ENCODE measurements around the gene TTYH1. TPM values are rescaled to one million over a fixed set of nuclear protein-coding genes. Genes with fewer than 3 reads are reported as not detected.

TTYH1 gene
- total RNA-seq, 2 donors from 2014 or later: not detected

DNA sequence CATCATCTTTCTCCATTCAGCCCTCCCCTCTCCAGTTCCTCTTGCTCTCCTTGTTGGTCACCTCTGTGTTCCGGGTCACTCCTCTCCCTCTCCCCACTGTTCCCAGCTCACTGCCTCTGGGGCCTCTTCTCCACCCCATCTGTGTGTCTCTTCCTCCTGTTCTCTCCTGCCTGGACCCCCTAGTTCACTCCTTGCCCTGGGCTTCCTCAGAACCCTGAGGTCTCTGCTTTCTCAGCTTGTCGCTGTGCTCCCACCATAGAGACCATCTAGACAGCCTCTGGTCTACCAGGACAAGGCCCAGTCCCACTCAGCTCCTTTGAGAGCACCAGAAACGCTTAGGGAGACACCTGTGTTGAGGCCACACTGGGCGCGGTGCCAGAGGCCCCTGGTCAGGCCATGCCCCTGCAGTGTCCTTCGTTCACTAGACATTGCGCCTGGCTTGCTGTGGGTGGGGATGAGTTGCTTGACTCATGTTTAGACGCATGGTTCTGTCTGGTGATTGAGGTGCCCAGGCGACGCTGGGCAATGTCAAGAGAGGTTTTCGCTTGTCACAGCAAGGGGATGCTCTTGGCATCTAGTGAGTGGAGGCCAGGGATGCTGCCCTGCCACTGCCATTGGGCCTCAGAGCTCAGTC lies 43.5 kb downstream of the TTYH1 start:
- no peak for DNase-seq
- Mint-ChIP-seq H3K27me3 (no peaks in the 10 kb centered on the region), H3K27ac (peak overlapping the region; percentile 85), H3K36me3 (ENCODE audit: low read depth) (peaks cover 10% of the 10 kb centered on the region), H3K4me3 (peak overlapping the region; percentile 69), H3K4me1 (peaks cover 32% of the 10 kb centered on the region)
- ATAC-seq: no peak
- no peaks in the 10 kb centered on the region for H3K9me3 ChIP-seq (ENCODE audit: control insufficient read depth, low read length, poor library complexity, severe bottlenecking)

DNA sequence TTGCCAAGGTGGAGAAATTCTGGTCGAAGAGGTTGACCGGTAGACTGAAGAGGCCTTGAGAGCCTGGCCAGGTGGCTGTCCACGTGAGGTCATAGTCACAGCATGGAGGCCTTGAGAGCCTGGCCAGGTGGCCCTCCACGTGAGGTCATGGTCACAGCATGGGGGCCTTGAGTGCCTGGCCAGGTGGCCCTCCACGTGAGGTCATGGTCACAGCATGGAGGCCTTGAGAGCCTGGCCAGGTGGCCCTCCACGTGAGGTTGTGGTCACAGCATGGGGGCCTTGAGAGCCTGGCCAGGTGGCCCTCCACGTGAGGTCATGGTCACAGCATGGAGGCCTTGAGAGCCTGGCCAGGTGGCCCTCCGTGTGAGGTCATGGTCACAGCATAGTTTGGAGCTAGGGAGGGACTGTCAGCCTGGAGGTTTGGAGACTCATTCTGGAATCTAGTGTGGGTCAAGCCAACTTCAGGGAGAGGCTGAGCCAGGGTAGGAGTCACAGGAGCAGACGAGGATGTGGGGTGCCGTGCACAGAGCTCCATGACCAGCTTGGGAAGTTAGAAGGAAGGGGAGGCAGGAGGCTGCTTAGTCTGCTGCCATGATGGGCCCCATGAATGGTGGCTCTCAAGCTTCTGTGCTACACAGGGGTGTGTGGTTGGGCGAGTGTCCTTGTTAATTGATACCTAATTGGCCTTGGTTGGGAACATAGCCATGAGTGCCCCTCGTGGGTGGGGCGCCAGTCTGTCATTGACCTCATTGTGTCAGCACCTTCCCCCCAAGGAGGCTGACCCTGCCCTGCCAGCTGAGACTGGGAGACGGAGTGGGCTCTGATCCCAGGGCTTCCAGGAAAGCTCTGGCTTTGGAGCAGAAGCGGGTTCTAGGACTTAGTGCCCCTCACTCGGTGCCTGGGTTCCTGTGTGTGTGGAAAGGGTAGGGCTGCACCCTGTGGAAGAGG lies 44.3 kb downstream of the TTYH1 start:
- DNase-seq (no peak), ATAC-seq (no peak)
- Mint-ChIP-seq H3K4me3 (peak overlapping the region; percentile 69), H3K4me1 (peaks cover 36% of the 10 kb centered on the region), H3K27ac (peak overlapping the region; percentile 85), H3K36me3 (ENCODE audit: low read depth) (peaks cover 10% of the 10 kb centered on the region), H3K27me3 (no peaks in the 10 kb centered on the region)
- no peaks in the 10 kb centered on the region for H3K9me3 ChIP-seq (ENCODE audit: control insufficient read depth, low read length, poor library complexity, severe bottlenecking)

GRCh38 chr19:54460230-54461005 lies 45.2 kb downstream of the TTYH1 start:
- Mint-ChIP-seq H3K4me3 (peak overlapping the region; percentile 41), H3K27ac (peak overlapping the region; percentile 85), H3K27me3 (no peaks in the 10 kb centered on the region), H3K4me1 (peaks cover 36% of the 10 kb centered on the region), H3K36me3 (ENCODE audit: low read depth) (peaks cover 10% of the 10 kb centered on the region)
- no peak for ATAC-seq
- H3K9me3 ChIP-seq (ENCODE audit: control insufficient read depth, low read length, poor library complexity, severe bottlenecking): no peaks in the 10 kb centered on the region
- DNase-seq: no peak

DNA sequence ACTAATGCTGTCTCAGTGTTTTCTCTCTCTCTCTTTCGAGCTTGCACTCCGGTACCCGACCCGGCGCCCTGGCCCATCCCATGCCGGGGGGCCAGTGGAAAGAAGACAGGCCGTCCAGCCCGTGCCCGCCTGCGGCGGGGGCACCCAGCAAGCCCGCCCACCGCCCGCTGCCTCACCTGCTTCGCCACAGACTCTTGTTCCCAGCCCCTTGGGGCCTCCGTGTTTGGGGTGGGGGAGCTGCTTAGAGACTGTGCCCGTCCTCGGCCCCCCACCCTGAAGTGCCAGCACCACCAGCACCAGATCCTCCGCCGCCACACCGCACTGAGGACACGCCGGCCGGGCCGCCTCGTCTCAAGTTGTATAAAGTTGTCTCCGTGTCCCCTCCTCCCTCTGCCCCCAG lies 45.9 kb downstream of the TTYH1 start:
- H3K36me3 Mint-ChIP-seq (ENCODE audit: low read depth): peaks cover 10% of the 10 kb centered on the region
- DNase-seq: no peak

GRCh38 chr19:54461613-54462012 lies 46.3 kb downstream of the TTYH1 start:
- Mint-ChIP-seq H3K27me3 (no peaks in the 10 kb centered on the region), H3K36me3 (ENCODE audit: low read depth) (peaks cover 10% of the 10 kb centered on the region), H3K27ac (peak overlapping the region; percentile 92), H3K4me3 (peak overlapping the region; percentile 72), H3K4me1 (peaks cover 38% of the 10 kb centered on the region)
- ATAC-seq (no peak), DNase-seq (no peak)
- no peaks in the 10 kb centered on the region for H3K9me3 ChIP-seq (ENCODE audit: control insufficient read depth, low read length, poor library complexity, severe bottlenecking)

More for the DNA sequence above, 45.9 kb downstream of the TTYH1 start:
- ATAC-seq: no peak
- H3K27ac Mint-ChIP-seq: peak overlapping the region; percentile 92
- no peaks in the 10 kb centered on the region for H3K9me3 ChIP-seq (ENCODE audit: control insufficient read depth, low read length, poor library complexity, severe bottlenecking)
- no peaks in the 10 kb centered on the region for H3K27me3 Mint-ChIP-seq
- H3K4me3 Mint-ChIP-seq: peak overlapping the region; percentile 72
- peaks cover 38% of the 10 kb centered on the region for H3K4me1 Mint-ChIP-seq

- peak overlapping the region; percentile 92 for H3K27ac Mint-ChIP-seq
- ATAC-seq (no peak), DNase-seq (no peak)
- H3K36me3 Mint-ChIP-seq (ENCODE audit: low read depth): peaks cover 10% of the 10 kb centered on the region
- H3K9me3 ChIP-seq (ENCODE audit: control insufficient read depth, low read length, poor library complexity, severe bottlenecking): no peaks in the 10 kb centered on the region
- H3K4me3 Mint-ChIP-seq: peak overlapping the region; percentile 82
- H3K4me1 Mint-ChIP-seq: peaks cover 38% of the 10 kb centered on the region
- no peaks in the 10 kb centered on the region for H3K27me3 Mint-ChIP-seq
These were observed 46.9 kb downstream of the TTYH1 start for GRCh38 chr19:54462047-54462654.

DNA sequence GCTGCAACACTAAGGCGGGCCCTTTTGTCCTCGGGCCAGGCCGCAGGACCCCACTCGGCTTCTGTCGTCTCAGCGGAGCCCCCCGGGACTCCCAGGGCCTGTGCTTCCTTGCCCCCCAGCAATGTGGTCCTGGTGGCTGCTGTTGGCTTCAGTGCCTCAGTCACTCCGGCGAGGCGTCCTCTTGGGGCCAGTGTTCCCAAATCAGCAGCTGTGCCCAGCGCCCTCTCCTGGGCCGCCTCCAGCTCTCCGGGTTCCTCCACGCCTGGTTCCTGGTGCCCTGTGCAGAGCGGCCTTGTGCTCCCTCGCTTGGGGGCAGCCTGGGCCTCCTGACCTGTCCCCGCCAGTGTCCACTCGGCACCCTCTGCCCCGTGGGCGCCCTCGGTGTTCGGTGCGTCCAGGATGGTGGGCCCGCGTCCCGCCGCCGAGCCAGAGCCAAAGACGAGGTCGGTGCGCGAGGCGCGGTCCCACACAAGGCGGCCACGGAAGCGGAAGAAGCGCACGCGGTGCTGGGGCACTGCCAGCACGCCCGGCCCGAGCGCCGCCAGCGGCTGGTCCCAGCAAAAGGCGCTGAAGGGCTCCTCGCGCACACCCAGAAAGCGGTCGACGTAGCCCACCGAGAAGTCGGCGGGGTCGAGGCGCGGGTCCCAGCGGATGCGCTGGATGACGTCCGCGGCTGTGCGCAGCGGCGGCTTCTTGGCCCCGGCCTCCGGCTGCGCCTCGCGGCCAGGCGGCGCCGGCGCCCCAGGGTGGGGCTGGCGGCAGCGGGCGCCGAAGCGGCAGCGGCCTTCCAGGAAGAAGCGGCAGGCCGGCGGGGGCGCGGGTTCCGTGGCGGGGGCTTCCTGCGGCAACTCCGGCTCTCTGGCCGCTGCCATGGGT lies 47.6 kb downstream of the TTYH1 start:
- ATAC-seq (peak; percentile 40), DNase-seq (peak; percentile 51 to 62 (median 54))
- H3K4me1 Mint-ChIP-seq: peaks cover 38% of the 10 kb centered on the region
- H3K4me3 Mint-ChIP-seq: peak overlapping the region; percentile 82
- peaks cover 10% of the 10 kb centered on the region for H3K36me3 Mint-ChIP-seq (ENCODE audit: low read depth)
- no peaks in the 10 kb centered on the region for H3K9me3 ChIP-seq (ENCODE audit: control insufficient read depth, low read length, poor library complexity, severe bottlenecking)
- H3K27me3 Mint-ChIP-seq: no peaks in the 10 kb centered on the region
- peak overlapping the region; percentile 92 for H3K27ac Mint-ChIP-seq

GRCh38 chr19:54463531-54464043 lies 48.3 kb downstream of the TTYH1 start, which contains the start of gene LENG9:
TSS of gene LENG9 (minus strand) at chr19:54463778. CDS start at chr19:54463526, 252 bp downstream.
- peak; percentile 88 to 93 (median 89) for DNase-seq
- peak within 1 kb of the TSS; percentile 82 for H3K4me3 Mint-ChIP-seq
- peaks cover 31% of the 10 kb centered on the region for H3K4me1 Mint-ChIP-seq
- H3K27ac Mint-ChIP-seq: peak within 1 kb of the TSS; percentile 92
- H3K27me3 Mint-ChIP-seq: no peaks in the 10 kb centered on the region
- H3K9me3 ChIP-seq (ENCODE audit: control insufficient read depth, low read length, poor library complexity, severe bottlenecking): no peaks in the 10 kb centered on the region
- ATAC-seq: peak; percentile 74
- H3K36me3 Mint-ChIP-seq (ENCODE audit: low read depth): peaks cover 5% of the 10 kb centered on the region

DNA sequence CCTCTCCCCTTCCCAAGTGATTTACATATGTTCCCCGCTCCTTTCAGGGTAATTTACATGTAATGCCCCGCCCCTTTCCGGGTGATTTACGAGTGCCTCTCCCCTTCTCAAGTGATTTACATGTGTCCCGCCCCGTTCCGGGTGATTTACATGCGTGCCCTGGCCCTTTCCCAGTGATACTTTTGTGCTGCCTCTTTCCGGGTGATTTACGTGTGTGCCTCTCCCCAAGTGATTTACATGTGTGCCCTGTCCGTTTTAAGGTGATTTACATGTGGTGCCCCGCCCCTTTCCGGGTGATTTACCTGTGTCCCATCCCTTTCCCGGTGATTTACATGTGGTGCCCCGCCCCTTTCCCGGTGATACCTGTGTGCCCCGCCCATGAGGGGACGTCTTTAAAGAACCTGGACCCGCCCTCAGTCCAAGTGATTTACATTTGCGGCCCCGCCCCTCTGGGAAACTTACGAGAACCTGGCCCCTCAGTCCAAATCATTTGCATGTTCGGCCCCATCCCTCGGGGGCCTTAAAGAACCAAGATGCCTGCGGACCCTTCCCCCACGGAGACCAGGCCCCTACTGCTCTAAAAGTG lies 48.9 kb downstream of the TTYH1 start:
- Mint-ChIP-seq H3K4me1 (peaks cover 27% of the 10 kb centered on the region), H3K27ac (peak overlapping the region; percentile 82), H3K27me3 (peaks cover 4% of the 10 kb centered on the region), H3K36me3 (ENCODE audit: low read depth) (peaks cover 3% of the 10 kb centered on the region), H3K4me3 (peak overlapping the region; percentile 78)
- H3K9me3 ChIP-seq (ENCODE audit: control insufficient read depth, low read length, poor library complexity, severe bottlenecking): no peaks in the 10 kb centered on the region
- DNase-seq: peak; percentile 70 to 80 (median 75)
- peak; percentile 64 for ATAC-seq

GRCh38 chr19:54464630-54465425 lies 49.6 kb downstream of the TTYH1 start:
- Mint-ChIP-seq H3K27me3 (peaks cover 10% of the 10 kb centered on the region), H3K27ac (peak overlapping the region; percentile 82), H3K36me3 (ENCODE audit: low read depth) (no peaks in the 10 kb centered on the region), H3K4me1 (peaks cover 24% of the 10 kb centered on the region), H3K4me3 (peak overlapping the region; percentile 78)
- ATAC-seq: peak; percentile 20
- no peaks in the 10 kb centered on the region for H3K9me3 ChIP-seq (ENCODE audit: control insufficient read depth, low read length, poor library complexity, severe bottlenecking)
- peak in 2 of 3 donors; percentile 56 to 61 for DNase-seq

All from T-helper 17 cell (primary cell).